ENCODE data around the gene GPHN.

Gene GPHN

GRCh38 chr14:66507722-66508546 lies at the start of gene GPHN:
Gene GPHN, plus strand, starts transcription at chr14:66508147.
- peak; percentile 61 to 63 for DNase-seq (ENCODE audit: low read depth in 2 of 2)

- no peak for DNase-seq (ENCODE audit: low read depth in 2 of 2)
Measured at GRCh38 chr14:66459603-66460002, 48.3 kb upstream of the GPHN start.

DNA sequence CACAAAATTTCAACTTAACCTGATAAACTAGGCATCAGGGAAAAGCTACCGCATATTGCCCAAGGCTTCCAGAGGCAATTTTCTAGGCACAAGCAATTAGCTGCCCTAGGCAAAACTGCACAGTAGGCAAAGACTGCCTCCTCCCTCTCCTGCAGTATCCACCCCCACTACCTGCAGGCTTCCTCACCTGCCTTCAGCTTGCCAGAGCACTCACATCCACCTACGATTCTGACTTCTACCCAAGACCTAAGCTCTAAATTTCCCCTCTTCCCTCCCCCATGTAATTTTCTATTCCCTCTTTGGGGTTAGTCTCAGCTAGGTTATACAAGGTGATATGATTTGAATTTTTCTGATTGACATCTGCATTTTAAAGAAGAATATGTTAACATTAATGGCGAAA lies 43.7 kb upstream of the GPHN start:
- no peak for DNase-seq (ENCODE audit: low read depth in 2 of 2)

- no peak for DNase-seq (ENCODE audit: low read depth in 2 of 2)
Measured at GRCh38 chr14:66468778-66469367, 39.1 kb upstream of the GPHN start.

- no peak for DNase-seq (ENCODE audit: low read depth in 2 of 2)
Measured at GRCh38 chr14:66471584-66471983, 36.4 kb upstream of the GPHN start.

- no peak for DNase-seq (ENCODE audit: low read depth in 2 of 2)
Measured at GRCh38 chr14:66472251-66472650, 35.7 kb upstream of the GPHN start.

DNA sequence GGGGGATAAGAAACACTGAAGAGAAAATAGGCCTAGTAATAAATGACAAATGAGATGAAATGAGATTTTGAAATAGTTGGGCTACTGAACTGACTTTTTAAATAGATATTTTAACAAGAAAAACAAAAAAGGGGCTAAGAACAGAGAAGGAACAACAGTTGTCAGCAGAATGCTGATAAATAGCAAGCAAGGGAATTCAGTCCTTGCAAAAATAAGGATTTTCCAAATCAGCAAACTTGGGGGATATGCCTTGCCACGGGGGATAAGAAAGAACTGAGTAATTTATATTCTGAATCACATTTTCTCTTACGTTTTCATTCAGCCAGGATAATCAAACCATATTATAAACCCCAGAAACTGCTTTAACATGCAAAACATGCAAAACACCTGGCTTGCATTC lies 34.7 kb upstream of the GPHN start:
- no peak for DNase-seq (ENCODE audit: low read depth in 2 of 2)

- DNase-seq (ENCODE audit: low read depth in 2 of 2): no peak
Measured at GRCh38 chr14:66476964-66477363, 31.0 kb upstream of the GPHN start.

- no peak for DNase-seq (ENCODE audit: low read depth in 2 of 2)
Measured at GRCh38 chr14:66477567-66477966, 30.4 kb upstream of the GPHN start.

DNA sequence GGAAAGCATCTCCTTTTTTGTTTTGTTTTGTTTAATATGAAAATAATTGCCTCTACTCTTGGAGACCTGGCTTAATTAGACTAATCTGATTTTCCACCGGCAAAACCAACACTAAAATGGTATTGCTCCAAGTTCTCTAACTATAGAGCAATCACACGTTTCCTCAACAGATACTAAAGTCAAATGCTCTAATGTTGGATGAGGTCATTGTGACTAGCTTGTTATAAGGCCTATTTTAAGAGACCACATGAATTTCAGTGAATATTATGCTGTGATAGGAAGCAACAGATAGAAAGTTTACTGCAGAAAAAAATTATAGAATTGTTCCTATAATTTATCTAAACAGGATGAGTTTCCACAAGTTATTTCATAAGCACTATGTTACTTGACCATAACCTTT lies 25.1 kb upstream of the GPHN start:
- no peak for DNase-seq (ENCODE audit: low read depth in 2 of 2)

DNA sequence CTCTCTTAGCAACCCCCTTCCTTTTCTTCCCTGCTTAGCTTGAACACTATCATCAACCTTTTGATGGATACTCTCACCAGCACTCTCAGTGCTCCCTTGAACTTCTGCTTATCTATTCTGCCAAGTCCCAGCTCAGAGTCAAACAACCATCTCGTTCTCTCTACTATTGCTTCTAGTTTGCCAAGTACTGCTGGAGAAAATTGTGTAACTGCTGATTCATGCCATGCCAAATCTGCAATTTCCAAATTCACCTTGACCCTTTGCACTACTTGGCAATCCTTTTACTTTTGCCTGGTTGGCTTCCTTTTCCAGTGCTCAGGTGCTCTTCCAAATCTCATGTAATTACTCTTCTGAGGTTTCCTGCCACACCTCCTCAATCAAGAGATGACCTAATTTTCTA lies 24.6 kb upstream of the GPHN start:
- DNase-seq (ENCODE audit: low read depth in 2 of 2): no peak

GRCh38 chr14:66485029-66485428 lies 22.9 kb upstream of the GPHN start:
- DNase-seq (ENCODE audit: low read depth in 2 of 2): no peak

DNA sequence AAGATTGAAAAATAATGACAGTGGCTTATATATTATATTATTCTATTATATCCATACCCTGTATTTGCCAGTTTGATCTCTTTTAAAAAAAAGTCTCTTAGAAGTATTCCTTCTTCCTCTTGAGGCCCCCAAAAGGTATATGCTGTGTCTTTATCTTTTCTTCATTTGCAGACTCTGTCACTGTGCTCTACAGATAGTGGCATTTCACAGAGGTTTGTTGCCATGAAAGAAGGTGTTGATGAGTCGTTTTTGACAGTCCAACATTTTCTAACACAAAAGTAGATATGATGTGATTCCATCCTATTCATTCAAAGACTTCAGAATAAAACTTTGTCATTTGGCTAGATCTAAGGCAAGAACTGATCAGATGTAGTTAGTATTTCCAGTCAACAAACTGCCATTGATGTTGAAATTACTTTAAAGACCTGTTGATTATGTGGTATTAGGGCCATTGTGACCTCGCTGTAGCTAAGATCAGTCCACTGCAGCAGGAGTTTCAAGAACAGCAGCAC lies 22.0 kb upstream of the GPHN start, which contains the start of gene CCDC196:
Gene CCDC196 (plus strand): TSS at position 462 of the 512 bp plus-strand sequence. CDS start 132 bp downstream, outside the sequence.
- no peak for DNase-seq (ENCODE audit: low read depth in 2 of 2)

DNA sequence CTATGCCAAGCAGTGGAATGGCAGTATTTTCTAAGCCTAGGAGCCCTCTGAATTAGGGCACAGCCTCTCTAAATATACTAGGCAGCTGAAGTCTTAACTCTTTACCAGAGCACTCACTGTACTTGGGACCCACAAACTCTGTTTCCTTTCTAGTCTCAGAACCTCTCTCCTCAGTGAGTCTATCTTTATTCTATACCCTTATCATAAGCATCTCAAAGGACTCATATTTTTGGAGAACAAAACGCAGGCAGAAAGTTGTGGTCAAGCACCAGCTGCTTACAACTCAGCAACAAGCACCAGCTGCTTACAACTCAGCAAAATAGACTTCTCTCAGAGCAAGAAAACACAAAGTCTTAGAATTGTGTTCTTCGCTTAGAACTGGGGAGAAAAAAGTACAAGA lies 20.8 kb upstream of the GPHN start:
- no peak for DNase-seq (ENCODE audit: low read depth in 2 of 2)

- no peak for DNase-seq (ENCODE audit: low read depth in 2 of 2)
Measured at GRCh38 chr14:66490143-66491111, 17.5 kb upstream of the GPHN start.

- no peak for DNase-seq (ENCODE audit: low read depth in 2 of 2)
Measured at GRCh38 chr14:66493750-66494149, 14.2 kb upstream of the GPHN start.

DNA sequence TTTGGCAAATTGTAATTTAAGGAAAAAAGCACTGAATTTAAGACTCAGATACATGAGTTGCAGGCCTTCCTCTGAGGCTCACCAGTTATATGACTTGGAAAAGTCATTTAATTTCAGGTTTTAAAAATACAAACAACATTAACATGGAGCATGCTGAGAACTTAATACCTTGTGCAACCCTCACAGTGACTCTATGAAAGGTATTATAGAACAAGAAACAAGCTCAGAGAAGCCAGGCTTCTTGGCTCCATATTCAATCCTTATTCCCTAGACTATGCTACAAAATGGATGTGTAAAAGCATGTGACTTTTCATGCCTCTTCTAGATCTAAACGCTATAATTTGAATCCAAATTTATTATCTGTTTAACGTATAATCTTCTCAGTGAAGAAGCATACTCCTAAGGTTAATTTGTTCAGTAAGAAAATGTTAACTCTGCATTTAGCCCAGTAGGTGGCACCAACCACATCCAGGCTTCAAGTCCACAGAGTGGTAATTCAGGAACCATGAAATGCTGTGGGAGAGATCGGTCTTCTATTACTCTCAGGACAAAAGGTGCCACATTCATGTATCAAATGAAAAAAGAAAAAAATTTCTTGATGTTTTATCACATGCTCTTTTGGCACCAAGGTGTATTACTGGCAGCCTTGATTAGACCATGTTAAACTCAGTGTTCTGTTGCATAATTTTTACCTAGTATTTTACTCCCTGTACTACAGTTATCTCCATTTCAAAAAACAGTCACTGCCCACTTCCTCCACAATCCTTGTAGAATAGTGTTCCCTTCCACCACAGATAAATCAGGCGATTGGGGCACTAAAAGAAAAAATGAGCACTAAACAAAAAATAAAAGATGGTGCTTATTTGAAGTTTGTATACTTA lies 12.5 kb upstream of the GPHN start:
- DNase-seq (ENCODE audit: low read depth in 2 of 2): no peak

GRCh38 chr14:66496188-66496807 lies 11.6 kb upstream of the GPHN start:
- DNase-seq (ENCODE audit: low read depth in 2 of 2): no peak

- no peak for DNase-seq (ENCODE audit: low read depth in 2 of 2)
Measured at GRCh38 chr14:66496911-66497310, 11.0 kb upstream of the GPHN start.

- no peak for DNase-seq (ENCODE audit: low read depth in 2 of 2)
Measured at GRCh38 chr14:66498311-66498710, 9.6 kb upstream of the GPHN start.

GRCh38 chr14:66501592-66501991 lies 6.4 kb upstream of the GPHN start:
- DNase-seq (ENCODE audit: low read depth in 2 of 2): no peak

Data from stimulated activated CD8-positive, alpha-beta memory T cell treated with anti-CD3 and anti-CD28 coated beads, Interleukin-7, amount 100 ng/mL, for 1 hour (primary cell).